ENCODE results near the gene EFNA5.
A peak's percentile ranks its signal among the peaks of the same experiment; 100 is the strongest.

EFNA5 gene

GRCh38 chr5:107398703-107399102 is 272.0 kb downstream of the EFNA5 start:
- DNase-seq (ENCODE audit: low read depth), result no peak
- no peak overlapping the region for H3K4me3 ChIP-seq (ENCODE audit: low read depth, low read length)
- TF ChIP-seq CTCF (IDR thresholded peaks at IDR 0.05; ENCODE audit: low read depth, low read length, missing control alignments), result no peak

GRCh38 chr5:107396351-107396690 is 274.4 kb downstream of the EFNA5 start:
- no peak for DNase-seq (ENCODE audit: low read depth)
- no peak for TF ChIP-seq CTCF (IDR thresholded peaks at IDR 0.05; ENCODE audit: low read depth, low read length, missing control alignments)
- H3K4me3 ChIP-seq (ENCODE audit: low read depth, low read length), result no peak overlapping the region

- H3K4me3 ChIP-seq (ENCODE audit: low read depth, low read length), result no peak overlapping the region
- no peak for TF ChIP-seq CTCF (IDR thresholded peaks at IDR 0.05; ENCODE audit: low read depth, low read length, missing control alignments)
- DNase-seq (ENCODE audit: low read depth), result no peak
These were observed 274.9 kb downstream of the EFNA5 start for GRCh38 chr5:107395632-107396350.

GRCh38 chr5:107393851-107394250 is 276.9 kb downstream of the EFNA5 start:
- TF ChIP-seq CTCF (IDR thresholded peaks at IDR 0.05; ENCODE audit: low read depth, low read length, missing control alignments), result no peak
- no peak overlapping the region for H3K4me3 ChIP-seq (ENCODE audit: low read depth, low read length)
- no peak for DNase-seq (ENCODE audit: low read depth)

GRCh38 chr5:107391787-107392186 is 278.9 kb downstream of the EFNA5 start:
- no peak for TF ChIP-seq CTCF (IDR thresholded peaks at IDR 0.05; ENCODE audit: low read depth, low read length, missing control alignments)
- no peak for DNase-seq (ENCODE audit: low read depth)
- H3K4me3 ChIP-seq (ENCODE audit: low read depth, low read length), result no peak overlapping the region

GRCh38 chr5:107389775-107390148 is 281.0 kb downstream of the EFNA5 start:
- H3K4me3 ChIP-seq (ENCODE audit: low read depth, low read length), result no peak overlapping the region
- no peak for TF ChIP-seq CTCF (IDR thresholded peaks at IDR 0.05; ENCODE audit: low read depth, low read length, missing control alignments)
- no peak for DNase-seq (ENCODE audit: low read depth)

GRCh38 chr5:107389130-107389774 is 281.5 kb downstream of the EFNA5 start:
- peak; percentile 7 for TF ChIP-seq CTCF (IDR thresholded peaks at IDR 0.05; ENCODE audit: low read depth, low read length, missing control alignments)
- no peak overlapping the region; the same call in 1 of the 2 replicates for H3K4me3 ChIP-seq (ENCODE audit: low read depth, low read length)
- peak; percentile 65 for DNase-seq (ENCODE audit: low read depth)

Data from GM12864 (cell line).